NCI-H1105 treated with DMSO at 0.1 percent for 48 hours (cell line): ENCODE data around the gene BTK.
"Not testable (repeated sequence)": the region's sequence is repeated elsewhere in the genome, so short reads cannot be mapped to it uniquely, and the experiment has no call there.

ENCODE experiments used
- DNase-seq: peaks from one replicate; lab custom pipeline; 2025; lab: John Stamatoyannopoulos, UW

Gene BTK

DNA sequence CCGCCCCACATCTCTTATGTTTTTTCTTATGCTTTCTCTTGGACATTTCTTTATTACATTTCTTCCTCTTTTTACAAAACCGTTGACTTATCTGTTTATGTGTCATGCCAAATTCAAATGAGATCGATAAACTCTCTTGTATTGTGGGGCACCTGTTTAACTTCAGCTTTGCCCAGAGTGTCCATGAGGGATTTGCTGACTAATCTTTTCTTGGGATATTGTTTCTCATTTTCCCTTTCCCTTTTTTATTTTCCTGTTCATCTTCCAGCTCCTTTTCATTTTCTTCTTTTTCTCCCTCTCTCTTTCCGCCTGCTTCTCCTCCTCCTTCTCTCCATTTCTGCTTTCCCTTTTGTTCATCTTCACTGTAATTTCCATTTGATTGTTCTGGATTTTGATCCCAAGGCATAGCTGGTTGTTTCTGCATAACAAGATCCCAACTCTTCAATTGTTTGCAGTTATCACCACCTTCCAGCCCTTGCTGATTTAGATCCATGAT lies 48.2 kb downstream of the BTK start:
- DNase-seq = no peak

DNA sequence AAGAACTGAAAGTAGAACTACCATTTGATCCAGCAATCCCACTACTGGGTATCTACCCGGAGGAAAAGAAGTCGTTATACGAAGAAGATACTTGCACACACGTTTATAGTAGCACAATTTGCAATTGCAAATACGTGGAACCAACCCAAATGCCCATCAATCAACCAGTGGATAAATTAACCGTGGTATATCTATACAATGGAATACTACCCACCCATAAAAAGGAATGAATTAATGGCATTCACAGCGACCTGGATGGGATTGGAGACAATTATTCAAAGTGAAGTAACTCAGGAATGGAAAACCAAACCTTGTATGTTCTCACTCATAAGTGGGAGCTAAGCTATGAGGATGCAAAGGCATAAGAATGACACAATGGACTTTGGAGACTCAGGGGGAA lies 51.7 kb downstream of the BTK start:
- not testable (repeated sequence) for DNase-seq

DNA sequence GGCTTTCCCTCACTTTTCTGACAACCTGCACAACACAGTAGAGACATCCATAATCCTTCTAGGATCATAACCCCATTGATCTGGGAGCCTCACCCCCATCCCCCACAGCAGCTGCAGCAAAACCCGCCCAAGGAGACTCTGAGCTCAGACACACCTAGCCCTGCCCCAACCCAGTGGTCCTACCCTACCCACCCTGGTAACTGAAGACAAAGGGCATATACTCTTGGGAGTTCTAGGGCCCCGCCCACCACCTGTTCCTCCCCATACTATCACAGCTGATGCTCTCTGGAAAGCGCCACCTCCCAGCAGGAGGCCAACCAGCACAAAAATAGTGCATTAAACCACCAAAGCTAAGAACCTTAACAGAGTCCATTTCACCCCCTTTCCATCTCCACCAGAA lies 59.4 kb downstream of the BTK start:
- DNase-seq = not testable (repeated sequence)

DNA sequence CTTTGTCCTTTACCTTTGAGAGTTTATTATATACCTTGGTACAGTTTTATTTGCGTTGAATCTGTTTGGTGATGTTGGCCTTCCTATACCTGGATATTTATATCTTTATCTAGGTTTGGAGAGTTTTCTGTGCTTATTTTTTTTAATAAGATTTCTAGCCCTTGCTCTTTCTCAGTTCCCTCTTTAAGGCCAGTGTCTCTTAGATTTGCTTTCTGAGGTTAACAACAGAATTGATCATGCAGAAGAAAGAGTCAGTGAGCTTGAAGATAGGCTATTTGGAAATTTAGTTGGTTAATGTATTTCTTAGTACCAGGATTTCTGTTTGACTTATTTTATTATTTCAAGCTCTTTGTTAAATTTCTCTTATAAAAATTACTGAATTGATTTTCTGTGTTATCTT lies 82.2 kb downstream of the BTK start:
- DNase-seq = no peak
